ENCODE data around the gene MYL4.
"Not testable (repeated sequence)": the region's sequence is repeated elsewhere in the genome, so short reads cannot be mapped to it uniquely, and the experiment has no call there.

The MYL4 gene

DNA sequence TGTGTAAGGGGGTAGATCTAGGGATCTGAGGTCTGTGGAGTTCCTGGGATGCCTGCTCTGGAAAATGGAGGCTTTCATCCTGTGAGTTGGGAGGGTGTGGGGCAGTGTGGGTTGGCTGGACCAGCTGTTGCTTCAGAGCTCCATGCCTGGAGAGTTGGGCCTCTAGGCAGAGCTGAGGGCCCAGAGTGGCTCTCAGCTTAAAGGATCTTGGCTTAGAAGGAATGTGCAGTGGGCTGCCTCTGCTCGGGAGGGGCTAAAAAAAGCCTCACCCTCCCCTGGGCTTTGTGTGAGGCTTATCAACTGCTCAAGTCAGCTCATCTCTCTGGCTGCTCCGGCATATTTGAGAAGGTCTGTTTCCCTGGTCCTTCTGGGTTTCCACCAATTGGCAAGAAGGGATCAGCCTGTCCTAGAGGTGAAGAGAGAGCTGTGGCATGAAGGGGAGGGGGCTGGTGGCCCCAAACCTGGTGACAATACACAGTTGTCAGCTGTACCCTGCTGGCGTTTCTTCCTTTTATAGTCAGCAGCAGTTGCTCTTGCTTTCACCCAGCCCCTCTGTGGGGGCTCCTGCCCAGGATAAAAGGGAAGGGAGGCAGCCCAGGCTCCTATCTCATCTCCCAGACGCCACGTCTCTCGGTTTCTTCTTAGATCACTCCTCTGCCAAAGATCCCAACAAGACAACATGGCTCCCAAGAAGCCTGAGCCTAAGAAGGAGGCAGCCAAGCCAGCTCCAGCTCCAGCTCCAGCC lies at the start of gene MYL4:
Gene MYL4, plus strand, starts transcription at position 605 of the 745 bp plus-strand sequence. Its CDS starts 75 bp downstream, at position 680.
- DNase-seq (ENCODE audit: low read depth in 2 of 2) = no peak

DNA sequence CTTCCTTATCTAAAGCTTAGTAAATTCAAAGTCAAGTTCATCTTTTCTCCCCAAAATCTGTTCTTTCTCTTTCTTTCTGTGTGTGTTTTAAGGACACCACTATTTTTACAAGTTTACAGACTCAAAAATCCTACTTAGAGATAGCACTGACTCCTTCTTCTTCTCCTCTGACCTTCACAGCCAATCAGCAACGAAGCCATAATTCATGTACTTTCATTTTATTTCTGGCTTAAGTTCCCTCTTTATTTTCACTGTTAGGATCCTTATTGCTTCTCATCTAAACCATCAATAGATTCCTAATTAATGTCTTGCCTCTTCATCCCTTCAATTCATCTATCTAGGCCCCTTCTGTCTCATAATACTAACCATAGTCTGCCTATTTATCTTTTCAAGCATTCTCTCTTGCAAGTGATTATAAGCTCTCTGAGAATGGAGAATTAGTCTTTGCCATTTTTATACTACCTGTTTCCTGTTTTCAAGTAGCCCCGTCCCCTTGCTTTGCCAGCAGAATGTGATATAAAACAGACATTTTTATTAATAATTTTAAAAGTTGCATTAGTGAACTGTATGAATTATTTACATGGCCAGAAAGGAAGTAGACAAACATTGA lies 47.0 kb upstream of the MYL4 start:
- no peak for DNase-seq (ENCODE audit: low read depth in 2 of 2)

DNA sequence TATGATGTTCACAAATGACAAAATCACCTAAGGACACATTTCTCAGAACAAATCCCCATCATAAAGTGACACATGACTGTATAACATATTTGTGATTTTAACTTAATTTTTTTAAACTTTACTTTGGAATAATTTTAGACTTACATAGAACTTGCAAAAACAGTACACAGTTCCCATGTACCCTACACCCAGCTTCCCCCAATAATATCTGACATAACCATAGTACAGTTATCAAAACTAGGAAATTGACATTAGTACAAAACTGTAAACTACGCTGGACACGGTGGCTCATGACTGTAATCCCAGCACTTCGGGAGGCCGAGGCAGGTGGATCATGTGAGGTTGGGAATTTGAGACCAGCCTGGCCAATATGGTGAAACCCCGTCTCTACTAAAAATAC lies 44.9 kb upstream of the MYL4 start:
- DNase-seq (ENCODE audit: low read depth in 2 of 2) = no peak

DNA sequence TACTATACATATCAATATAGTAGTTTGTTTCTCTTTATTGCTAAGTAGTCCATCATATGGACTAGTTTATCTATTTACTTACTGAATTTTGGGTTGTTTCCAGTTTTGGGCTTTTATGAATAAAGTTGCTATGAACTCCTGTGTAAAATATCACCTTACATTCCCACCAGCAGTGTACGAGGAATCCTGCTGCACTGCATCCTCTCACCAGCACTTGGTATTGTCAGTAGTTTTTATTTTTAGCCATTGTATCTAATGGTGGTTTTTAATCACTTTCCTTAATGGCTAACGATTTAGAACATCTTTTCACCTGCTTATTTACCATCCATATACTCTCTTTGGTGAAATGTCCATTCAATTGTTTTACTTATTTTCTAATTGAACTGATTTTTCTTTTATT lies 44.0 kb upstream of the MYL4 start:
- no peak for DNase-seq (ENCODE audit: low read depth in 2 of 2)

DNA sequence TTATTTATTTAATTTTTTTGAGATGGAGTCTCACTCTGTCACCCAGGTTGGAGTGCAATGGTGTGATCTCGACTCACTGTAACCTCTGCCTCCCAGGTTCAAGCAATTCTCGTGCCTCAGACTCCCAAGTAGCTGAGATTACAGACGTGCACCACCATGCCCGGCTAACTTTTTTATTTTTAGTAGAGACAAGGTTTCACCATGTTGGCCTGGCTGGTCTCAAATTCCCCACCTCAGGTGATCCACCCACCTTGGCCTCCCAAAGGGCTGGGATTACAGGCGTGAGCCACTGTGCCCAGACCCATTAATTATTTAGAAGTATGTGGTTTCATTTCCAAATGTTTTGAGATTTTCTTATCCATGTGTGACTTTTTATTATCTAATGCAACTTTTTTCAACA lies 42.3 kb upstream of the MYL4 start:
- not testable (repeated sequence) for DNase-seq (ENCODE audit: low read depth in 2 of 2)

DNA sequence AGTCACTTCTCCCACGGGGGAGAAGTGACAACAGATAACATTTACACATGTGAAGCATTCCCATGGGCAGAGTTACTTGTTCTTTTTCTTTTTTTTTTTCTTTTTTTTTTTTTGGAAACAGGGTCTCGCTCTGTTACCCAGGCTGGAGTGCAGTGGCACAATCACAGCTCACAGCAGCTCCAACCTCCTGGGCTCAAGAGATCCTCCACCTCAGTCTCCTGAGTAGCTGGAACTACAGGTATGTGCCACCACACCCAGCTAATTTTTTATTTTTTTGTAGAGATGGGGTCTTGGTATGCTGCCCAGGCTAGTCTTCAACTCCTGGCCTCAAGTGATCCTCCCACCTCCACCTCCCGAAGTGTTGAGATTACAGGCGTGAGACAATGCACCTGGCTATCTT lies 40.3 kb upstream of the MYL4 start:
- not testable (repeated sequence) for DNase-seq (ENCODE audit: low read depth in 2 of 2)

DNA sequence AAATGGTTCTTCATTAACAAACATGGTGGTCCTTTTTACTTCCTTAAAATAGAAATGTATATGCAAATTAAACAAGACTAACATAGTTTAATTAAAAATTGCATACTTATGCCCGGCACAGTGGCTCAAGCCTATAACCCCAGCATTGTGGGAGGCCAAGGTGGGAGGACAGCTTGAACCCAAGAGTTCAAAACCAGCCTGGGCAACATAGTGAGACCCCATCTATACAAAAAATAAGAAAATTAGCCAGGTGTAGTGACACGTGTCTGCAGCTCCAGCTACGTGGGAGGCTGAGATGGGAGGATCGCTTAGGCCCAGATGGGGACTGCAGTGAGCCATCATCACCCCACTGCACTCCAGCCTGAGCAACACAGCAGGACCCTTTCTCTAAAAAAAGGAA lies 38.4 kb upstream of the MYL4 start:
- no peak for DNase-seq (ENCODE audit: low read depth in 2 of 2)

DNA sequence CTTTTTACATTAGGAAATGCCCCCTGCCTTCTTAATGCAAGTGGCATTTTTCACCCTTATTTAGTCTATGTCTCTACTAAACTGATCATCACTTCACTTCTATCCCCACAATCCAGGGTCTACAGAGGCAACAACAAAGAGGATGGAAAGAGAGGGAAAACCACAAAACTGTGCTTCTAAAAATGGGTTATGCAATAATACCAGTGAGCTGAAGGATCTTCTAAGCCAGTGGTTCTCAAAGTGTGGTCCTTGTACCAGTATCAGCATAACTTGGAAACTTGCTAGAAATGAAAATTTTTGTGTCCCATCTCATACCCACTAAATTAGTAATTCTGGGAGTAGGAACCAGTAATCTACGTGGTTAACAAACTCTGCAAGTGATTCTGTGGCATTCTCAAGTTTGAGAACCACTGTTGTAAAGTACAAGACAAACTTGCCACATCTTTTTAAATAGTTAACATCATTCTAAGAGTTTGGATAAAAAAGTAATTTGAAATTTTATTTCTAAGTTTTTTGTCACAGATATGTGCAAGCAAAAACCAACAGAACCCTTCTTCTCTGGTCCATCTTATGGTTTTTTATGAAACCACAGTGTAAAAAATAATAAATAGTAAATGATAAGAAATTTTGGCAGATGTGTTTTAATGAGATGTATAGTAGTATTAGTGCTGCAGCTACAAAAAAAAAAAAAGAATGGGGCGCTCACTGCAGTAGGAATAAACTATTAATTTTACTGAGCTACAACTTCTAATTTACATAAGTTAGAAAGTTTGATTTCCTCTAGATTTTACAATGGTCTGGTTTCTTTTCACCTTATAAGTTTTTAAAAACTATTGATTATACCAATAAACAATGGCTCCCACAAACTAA lies 36.2 kb upstream of the MYL4 start:
- no peak for DNase-seq (ENCODE audit: low read depth in 2 of 2)

DNA sequence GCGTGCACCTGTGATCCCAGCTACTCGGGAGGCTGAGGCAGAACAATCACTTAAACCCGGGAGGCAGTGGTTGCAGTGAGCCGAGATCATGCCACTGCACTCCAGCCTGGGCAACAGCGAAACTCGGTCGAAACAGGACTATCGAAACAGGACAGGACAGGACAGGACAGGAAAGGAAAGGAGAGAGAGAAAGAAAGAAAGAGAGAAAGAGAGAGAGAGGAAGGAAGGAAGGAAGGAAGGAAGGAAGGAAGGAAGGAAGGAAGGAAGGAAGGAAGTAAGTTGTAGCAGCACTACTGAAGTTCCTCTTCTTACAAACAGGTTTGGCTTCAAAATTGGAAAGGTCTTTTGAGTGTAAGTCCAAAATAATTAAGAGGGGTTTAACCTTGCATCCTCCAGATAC lies 34.3 kb upstream of the MYL4 start:
- not testable (repeated sequence) for DNase-seq (ENCODE audit: low read depth in 2 of 2)

DNA sequence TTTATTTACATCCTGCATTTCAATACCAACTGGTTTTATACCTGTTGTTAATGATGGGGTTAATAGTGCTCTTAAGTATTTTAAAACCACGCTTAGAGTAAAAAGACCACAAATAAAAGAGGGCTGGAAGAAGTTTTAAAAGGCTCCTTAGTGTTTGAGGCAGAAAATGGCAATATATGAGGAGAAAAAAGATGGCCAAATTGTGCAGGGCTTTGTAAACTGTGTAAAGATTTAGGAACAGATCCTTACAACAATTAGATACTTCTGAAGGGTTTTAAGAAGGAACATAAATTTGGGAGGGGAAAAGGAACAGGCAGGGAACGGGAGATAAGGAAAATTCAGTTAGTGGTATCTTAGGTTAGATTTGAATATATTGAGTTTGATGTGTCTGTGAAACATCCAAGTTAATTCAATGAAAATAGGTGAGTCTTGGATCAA lies 32.7 kb upstream of the MYL4 start:
- no peak for DNase-seq (ENCODE audit: low read depth in 2 of 2)

DNA sequence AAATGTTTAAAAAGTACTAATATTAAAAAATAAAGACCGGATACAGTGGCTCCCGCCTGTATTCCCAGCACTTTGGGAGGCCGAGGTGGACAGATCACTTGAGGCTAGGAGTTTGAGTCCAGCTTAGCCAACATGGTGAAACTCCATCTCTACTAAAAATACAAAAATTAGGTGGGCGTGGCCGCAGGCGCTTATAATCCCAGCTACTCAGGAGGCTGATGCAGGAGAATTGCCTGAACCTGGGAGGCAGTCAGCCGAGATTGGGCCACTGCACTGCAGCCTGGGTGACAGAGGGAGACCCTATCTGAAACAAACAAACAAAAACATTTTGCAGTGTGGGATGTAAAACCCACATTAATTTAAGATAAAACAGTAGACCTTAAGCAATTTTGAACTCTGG lies 31.9 kb upstream of the MYL4 start:
- DNase-seq (ENCODE audit: low read depth in 2 of 2) = no peak

DNA sequence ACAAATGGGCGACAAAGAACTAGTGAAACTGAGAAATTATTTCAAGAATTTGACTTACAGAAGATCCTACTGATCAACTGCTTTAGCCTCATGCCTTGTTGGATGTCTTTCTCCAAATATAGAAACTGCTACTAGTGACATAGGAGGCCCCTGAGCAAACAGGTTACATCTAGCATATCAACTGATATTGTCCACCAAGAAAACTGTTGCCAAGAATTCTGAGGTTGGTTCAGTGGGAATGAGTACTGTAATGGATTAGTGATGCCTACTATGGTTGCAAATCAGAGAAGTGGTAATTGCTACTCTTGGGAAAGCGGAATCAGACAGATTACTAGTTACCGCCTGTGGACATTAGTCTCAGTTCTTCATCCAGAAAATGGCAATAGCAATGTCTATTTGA lies 30.0 kb upstream of the MYL4 start:
- DNase-seq (ENCODE audit: low read depth in 2 of 2) = no peak

DNA sequence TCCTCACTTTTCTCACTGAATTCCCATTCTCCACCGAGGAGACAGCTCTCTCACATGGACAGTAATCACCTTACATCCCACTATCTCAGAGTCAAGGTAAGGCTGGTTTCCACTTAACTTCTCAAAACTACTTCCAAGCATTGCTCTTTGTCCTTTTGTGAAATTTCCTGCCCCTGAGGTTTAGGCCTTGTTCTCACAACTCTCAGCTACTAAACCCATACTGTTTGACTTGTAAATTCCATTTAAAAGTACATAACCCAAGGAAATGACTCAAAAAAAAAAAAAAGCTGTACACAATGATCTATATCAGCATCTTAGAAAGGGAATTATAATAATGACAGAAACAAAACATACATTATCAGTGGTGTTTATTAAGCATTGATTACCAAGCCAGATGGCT lies 28.8 kb upstream of the MYL4 start:
- DNase-seq (ENCODE audit: low read depth in 2 of 2) = no peak

DNA sequence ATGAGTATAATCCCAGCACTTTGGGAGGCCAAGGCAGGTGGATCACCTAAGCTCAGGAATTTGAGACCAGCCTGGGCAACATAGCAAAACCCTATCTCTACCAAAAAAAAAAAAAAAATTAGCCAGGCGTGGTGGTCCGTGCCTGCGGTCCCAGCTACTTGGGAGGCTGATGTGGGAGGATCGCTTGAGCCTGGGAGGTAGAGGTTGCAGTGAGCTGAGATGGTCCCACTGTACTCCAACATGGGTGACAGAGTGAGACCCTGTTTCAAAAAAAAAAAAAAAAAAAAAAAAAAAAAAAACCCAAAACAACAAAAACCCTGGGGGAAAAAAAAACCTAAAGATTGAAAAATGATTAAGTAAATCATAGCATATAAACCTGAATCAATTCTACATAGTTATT lies 28.2 kb upstream of the MYL4 start:
- not testable (repeated sequence) for DNase-seq (ENCODE audit: low read depth in 2 of 2)

DNA sequence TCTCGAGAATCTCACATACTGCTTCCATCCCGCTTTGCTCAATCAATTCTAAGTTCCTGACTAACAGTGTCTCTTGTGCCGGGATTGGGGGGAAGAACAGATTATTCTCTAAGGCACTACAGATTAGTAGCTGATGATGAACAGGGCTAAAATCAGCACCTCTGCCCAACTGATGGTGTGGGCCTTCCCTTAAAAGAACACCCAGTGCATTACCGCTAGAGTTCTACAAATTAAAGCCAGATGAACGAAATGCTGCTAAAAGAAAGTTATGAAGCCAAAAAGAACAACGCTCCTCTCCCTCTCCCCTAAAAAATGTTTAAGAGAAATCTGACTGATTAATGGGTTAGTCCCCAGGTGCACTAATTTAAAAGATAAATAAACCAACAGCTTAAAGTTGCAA lies 24.5 kb upstream of the MYL4 start:
- DNase-seq (ENCODE audit: low read depth in 2 of 2) = no peak

DNA sequence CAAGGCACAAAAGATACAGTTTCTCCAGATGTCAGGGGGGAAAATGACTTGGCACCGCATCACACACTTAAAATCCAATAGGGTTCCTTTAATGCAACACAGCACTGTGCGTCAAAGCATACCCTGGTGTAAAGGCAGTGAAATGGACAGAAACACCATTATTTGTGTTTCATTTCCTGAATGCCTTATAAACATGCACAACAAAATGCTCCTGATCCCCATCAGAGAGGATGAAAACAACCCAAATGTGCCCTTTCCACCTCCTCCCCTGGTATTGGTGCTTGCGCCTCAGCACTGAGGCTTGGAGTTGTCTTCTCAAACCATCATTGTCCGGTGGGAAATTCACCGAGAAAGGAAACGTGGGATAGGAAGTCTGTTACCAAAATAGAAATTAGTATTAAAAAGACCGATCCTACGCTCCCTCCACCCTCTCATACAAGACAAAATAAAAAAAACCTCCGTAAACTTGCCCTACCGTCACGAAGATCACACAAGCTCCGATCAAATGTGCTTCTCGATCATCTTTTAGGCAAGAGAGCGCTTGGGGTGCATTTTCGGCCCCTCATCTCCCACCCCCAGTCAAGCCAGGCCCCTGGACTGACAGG lies 20.8 kb upstream of the MYL4 start:
- DNase-seq (ENCODE audit: low read depth in 2 of 2) = no peak

DNA sequence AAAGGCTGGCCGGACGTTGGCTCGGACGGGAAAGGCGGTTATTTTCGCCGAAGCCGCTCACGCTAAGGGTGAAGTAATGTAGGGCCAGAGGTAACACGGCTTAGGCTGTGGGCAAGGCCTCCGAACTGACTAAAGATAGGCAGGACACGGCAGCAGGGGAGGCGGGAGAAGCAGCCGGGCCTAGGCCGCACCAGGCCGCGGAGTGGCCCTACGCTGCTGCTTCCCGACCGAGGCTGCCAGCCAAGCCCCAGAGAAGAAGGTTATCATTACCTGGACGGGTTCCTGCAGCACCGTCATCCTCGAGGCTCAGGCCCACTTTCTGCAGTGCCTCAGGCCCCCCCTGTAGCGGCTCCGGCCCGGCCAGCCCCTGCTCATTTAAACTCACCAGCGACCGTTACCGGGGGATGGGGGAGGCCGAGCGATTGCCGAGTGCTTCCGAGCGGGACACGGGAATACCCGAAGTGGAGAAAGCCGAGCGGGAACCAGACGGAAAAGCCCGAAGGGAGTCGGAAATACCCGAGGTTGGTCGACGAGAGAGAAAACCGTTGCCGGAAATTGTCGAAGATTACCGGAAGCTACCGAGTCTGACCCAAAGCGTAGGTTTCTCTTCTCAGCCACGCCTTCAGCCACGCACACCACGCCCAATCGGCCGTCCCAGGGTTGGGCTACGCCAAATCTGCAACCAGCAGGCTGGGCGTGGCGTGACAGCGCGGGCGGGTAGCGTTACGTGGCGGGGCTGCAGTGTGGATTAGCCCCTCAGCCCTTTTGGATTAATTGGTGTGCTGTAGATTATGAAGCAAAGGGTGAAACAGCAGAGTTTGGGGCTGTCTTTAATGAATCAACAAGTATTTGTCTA lies 20.0 kb upstream of the MYL4 start, which contains the start of gene CDC27:
Gene CDC27, minus strand, starts transcription at position 420 of the 856 bp plus-strand sequence. Its CDS starts 123 bp downstream, at position 297.
- peak; percentile 100 for DNase-seq (ENCODE audit: low read depth in 2 of 2)

DNA sequence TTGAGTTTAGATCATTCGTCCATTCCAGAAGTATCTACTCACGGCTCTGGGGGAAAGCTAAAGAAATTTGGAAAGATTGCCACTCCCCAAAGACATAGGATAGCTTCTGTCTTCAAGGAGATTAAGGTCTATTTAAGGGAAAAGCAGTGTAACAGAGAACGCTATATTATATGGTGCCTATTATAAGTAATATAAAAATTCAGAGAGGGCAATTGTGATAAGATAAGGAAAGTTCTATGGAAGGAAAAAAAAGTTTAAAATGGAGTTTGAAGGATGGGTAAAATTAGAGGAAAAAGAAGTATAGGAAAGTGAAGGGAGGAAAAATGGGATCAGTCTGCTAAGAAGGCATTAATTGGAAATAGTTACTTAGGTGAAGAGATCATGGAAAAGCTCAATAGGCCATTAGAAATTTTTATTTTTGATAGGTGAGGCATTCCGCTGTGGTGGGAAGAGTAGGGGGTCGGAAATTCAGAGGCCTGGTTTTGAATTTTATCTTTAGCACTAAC lies 19.4 kb upstream of the MYL4 start:
- no peak for DNase-seq (ENCODE audit: low read depth in 2 of 2)

DNA sequence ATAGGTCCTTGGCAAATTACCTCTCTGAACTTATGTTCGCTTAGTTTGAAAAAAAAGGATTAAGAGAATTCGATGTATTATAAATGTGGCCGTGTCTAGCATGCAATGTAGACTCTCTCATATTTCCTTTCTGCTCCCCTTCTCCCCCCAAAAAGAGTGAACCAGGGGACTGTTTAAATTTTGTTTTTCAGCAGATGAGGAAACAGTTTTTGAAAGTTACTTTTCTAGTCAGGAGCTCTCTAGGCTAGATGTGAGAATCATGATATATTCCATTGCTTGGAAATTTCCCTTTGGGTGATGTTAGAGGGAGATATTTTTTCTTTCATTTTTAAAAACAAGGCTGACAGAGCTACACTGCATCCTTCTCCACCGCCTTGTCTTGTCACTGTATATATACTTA lies 18.9 kb upstream of the MYL4 start:
- no peak for DNase-seq (ENCODE audit: low read depth in 2 of 2)

DNA sequence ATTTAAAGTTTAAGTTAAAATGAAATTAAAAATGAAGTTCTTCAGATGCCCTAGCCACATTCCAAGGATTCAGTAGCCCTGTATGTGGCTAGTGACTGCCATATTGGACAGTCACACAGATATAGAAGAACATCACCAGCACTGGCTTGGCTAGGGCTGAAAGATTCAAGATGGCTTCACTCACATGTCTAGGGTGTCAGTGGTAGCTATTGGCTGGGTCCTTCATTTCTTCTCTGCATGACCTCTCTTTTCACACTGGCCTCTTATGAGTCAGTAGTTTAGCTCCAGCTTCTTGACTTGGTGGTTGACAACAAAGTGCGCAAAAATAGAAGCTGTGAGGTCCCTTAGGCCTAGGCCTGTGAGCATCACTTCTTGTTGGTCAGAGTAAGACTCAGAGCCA lies 18.4 kb upstream of the MYL4 start:
- DNase-seq (ENCODE audit: low read depth in 2 of 2) = no peak

DNA sequence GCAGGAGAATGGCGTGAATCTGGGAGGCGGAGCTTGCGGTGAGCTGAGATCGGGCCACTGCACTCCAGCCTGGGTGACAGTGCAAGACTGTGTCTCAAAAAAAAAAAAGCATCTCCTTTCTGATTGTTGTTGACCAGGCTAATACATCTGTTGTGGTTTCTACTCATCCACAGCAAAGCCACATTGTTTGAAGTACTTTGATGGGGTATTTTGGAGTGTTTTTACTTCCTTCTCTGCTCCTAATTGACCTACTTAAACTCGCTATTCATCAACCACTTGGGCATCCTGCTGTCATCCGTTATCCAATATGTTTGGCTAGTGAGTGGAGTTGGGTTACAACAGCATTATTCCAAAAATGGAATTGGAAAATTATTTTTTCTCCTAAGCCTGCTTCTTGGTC lies 16.6 kb upstream of the MYL4 start:
- DNase-seq (ENCODE audit: low read depth in 2 of 2) = no peak

All from stimulated activated CD8-positive, alpha-beta memory T cell treated with anti-CD3 and anti-CD28 coated beads, Interleukin-7, amount 100 ng/mL, for 1 hour (primary cell).